ENCODE results near the gene UGT3A2.

DNA sequence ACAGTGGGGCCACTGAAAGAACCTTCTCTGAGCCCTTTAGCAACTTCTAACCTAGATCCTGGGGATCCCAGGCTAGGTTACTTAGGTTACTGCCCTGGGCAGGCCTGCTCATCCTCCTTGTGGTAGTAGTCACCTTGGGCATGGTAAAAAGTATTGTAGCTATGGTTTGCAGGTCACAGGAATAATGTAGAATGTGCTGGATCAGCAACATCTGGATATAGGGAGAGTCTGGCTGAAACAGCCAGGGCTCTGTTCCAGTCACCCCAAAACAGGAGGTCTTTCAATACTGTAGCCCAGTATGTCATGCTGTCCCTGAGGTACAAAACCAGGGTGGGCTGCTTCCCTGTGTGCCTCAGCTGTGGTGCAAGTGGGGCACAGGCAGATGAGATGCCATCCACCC lies 33.6 kb downstream of the UGT3A2 start:
- TF ChIP-seq, protein P1, sequence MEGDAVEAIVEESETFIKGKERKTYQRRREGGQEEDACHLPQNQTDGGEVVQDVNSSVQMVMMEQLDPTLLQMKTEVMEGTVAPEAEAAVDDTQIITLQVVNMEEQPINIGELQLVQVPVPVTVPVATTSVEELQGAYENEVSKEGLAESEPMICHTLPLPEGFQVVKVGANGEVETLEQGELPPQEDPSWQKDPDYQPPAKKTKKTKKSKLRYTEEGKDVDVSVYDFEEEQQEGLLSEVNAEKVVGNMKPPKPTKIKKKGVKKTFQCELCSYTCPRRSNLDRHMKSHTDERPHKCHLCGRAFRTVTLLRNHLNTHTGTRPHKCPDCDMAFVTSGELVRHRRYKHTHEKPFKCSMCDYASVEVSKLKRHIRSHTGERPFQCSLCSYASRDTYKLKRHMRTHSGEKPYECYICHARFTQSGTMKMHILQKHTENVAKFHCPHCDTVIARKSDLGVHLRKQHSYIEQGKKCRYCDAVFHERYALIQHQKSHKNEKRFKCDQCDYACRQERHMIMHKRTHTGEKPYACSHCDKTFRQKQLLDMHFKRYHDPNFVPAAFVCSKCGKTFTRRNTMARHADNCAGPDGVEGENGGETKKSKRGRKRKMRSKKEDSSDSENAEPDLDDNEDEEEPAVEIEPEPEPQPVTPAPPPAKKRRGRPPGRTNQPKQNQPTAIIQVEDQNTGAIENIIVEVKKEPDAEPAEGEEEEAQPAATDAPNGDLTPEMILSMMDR (IDR thresholded peaks at IDR 0.05; ENCODE audit: low read depth, low read length, missing input control): no peak
- TF ChIP-seq, protein P2, sequence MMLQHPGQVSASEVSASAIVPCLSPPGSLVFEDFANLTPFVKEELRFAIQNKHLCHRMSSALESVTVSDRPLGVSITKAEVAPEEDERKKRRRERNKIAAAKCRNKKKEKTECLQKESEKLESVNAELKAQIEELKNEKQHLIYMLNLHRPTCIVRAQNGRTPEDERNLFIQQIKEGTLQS (IDR thresholded peaks at IDR 0.05): no peak
- TF ChIP-seq, protein P3, sequence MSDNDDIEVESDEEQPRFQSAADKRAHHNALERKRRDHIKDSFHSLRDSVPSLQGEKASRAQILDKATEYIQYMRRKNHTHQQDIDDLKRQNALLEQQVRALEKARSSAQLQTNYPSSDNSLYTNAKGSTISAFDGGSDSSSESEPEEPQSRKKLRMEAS (IDR thresholded peaks at IDR 0.05): no peak
- TF ChIP-seq, protein P4, sequence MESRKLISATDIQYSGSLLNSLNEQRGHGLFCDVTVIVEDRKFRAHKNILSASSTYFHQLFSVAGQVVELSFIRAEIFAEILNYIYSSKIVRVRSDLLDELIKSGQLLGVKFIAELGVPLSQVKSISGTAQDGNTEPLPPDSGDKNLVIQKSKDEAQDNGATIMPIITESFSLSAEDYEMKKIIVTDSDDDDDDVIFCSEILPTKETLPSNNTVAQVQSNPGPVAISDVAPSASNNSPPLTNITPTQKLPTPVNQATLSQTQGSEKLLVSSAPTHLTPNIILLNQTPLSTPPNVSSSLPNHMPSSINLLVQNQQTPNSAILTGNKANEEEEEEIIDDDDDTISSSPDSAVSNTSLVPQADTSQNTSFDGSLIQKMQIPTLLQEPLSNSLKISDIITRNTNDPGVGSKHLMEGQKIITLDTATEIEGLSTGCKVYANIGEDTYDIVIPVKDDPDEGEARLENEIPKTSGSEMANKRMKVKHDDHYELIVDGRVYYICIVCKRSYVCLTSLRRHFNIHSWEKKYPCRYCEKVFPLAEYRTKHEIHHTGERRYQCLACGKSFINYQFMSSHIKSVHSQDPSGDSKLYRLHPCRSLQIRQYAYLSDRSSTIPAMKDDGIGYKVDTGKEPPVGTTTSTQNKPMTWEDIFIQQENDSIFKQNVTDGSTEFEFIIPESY (IDR thresholded peaks at IDR 0.05): no peak
- TF ChIP-seq, protein P5, sequence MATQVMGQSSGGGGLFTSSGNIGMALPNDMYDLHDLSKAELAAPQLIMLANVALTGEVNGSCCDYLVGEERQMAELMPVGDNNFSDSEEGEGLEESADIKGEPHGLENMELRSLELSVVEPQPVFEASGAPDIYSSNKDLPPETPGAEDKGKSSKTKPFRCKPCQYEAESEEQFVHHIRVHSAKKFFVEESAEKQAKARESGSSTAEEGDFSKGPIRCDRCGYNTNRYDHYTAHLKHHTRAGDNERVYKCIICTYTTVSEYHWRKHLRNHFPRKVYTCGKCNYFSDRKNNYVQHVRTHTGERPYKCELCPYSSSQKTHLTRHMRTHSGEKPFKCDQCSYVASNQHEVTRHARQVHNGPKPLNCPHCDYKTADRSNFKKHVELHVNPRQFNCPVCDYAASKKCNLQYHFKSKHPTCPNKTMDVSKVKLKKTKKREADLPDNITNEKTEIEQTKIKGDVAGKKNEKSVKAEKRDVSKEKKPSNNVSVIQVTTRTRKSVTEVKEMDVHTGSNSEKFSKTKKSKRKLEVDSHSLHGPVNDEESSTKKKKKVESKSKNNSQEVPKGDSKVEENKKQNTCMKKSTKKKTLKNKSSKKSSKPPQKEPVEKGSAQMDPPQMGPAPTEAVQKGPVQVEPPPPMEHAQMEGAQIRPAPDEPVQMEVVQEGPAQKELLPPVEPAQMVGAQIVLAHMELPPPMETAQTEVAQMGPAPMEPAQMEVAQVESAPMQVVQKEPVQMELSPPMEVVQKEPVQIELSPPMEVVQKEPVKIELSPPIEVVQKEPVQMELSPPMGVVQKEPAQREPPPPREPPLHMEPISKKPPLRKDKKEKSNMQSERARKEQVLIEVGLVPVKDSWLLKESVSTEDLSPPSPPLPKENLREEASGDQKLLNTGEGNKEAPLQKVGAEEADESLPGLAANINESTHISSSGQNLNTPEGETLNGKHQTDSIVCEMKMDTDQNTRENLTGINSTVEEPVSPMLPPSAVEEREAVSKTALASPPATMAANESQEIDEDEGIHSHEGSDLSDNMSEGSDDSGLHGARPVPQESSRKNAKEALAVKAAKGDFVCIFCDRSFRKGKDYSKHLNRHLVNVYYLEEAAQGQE (IDR thresholded peaks at IDR 0.05): no peak
- no peak for TF ChIP-seq GABPA (IDR thresholded peaks at IDR 0.05 in 1 of 2, conservative IDR thresholded peaks at IDR 0.05 in 1 of 2)
- TF ChIP-seq HNF4G (IDR thresholded peaks at IDR 0.05): no peak
- no peak for TF ChIP-seq RAD21 (IDR thresholded peaks at IDR 0.05)
- no peak for TF ChIP-seq JUND (IDR thresholded peaks at IDR 0.05)
- no peak for TF ChIP-seq TAF1 (conservative IDR thresholded peaks at IDR 0.05)
- no peak for TF ChIP-seq SP1 (IDR thresholded peaks at IDR 0.05)
- no peak for TF ChIP-seq FOXA1 (IDR thresholded peaks at IDR 0.05)
- no peak for TF ChIP-seq HNF4A (conservative IDR thresholded peaks at IDR 0.05)
- no peak for TF ChIP-seq YY1 (IDR thresholded peaks at IDR 0.05)
